ENCODE data around the gene STXBP2. TPM values are rescaled to one million over a fixed set of nuclear protein-coding genes. Genes with fewer than 3 reads are reported as not detected.
A peak's percentile ranks its signal among the peaks of the same experiment; 100 is the strongest.

STXBP2 gene
- 0.20 TPM in 1 of 2 replicates, not detected in the other for total RNA-seq (2014; rRNA removed; shearing (Covaris generic))

- in situ Hi-C loops (cut with HindIII; ENCODE audit: low sequenced_read_pairs), result no loop called here
- no peak for DNase-seq (ENCODE audit: low spot score)
Observed at GRCh38 chr19:7636691-7637373, at the start of gene STXBP2. Gene STXBP2 (plus strand): TSS chr19:7637110. CDS start chr19:7637150, 40 bp downstream.

DNA sequence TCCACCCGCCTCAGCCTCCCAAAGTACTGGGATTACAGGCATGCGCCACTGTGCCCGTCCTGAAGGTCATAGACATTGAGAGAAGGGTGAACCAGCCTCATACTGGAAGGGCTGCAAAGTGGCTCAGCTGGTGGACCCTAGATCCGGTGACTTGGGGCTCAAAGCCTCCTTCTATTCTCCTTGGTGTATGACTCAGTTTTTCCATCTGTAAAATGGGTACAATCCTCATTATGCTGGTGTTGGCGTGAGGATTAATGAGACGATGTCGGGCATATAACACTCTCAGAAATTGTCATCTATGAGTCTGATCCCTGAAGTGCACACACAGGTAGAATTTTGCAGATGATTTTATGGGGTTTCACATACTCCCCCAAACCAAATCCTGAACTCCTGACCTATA, 47.1 kb upstream of the STXBP2 start:
- DNase-seq (ENCODE audit: low spot score), result no peak
- in situ Hi-C loops (cut with HindIII; ENCODE audit: low sequenced_read_pairs), result no loop called here

GRCh38 chr19:7590256-7590655, 46.7 kb upstream of the STXBP2 start:
- DNase-seq (ENCODE audit: low spot score), result no peak
- in situ Hi-C loops (cut with HindIII; ENCODE audit: low sequenced_read_pairs), result no loop called here

DNA sequence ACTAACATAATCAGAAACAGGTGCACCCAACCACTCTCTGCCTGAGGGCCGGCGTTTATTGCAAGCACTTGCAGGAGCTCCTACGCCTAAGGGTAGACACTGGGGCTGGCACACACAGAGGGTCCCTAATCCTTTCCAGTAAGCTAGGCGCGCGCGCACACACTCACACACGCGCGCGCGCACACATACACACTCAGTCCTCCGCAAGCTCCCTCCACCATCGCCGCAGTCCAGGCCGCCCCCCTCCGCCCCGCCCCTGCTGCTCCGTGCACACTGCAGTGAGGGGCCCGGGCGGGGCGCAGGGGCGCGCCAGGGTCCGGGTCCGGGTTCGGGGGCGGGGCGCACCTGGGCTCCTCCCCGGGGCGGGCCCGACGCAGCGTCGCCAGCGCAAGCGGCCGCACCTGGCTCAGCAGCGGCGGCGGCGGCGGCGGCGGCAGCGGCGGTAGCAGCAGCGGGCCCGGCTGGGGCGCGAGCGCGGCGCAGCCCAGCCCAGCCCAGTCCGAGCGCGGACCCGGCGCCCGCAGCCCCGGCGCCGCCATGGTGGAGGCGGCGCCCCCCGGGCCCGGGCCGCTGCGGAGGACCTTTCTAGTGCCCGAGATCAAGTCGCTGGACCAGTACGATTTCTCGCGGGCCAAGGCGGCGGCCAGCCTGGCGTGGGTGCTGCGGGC, 41.3 kb upstream of the STXBP2 start, which contains the start of gene CAMSAP3:
Gene CAMSAP3, plus strand, starts transcription at position 398 of the 668 bp plus-strand sequence. Its CDS starts 140 bp downstream, at position 538.
- DNase-seq (ENCODE audit: low spot score), result peak; percentile 66
- in situ Hi-C loops (cut with HindIII; ENCODE audit: low sequenced_read_pairs), result no loop called here

GRCh38 chr19:7596211-7596937, 40.5 kb upstream of the STXBP2 start:
- in situ Hi-C loops (cut with HindIII; ENCODE audit: low sequenced_read_pairs), result no loop called here

DNA sequence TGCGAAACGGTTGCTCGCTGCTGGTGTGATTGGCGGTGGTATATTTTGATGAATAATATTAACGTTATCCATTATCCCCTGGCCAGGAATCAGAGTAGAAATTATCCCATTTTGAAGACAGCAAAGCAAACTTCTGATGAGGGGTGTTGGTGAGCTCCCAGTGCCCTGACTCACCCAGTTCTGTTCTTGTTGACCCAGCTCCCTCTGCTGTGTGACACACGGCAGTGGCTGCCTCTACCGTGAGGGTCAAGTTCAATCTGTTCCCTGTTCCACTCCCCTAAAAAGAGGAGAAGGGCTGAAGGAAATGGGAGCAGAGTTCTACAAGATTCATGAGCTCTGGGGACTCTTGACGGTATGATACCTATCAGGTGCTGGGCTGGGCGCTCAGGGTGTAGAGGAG, 39.2 kb upstream of the STXBP2 start:
- in situ Hi-C loops (cut with HindIII; ENCODE audit: low sequenced_read_pairs), result no loop called here
- DNase-seq (ENCODE audit: low spot score), result no peak

More at GRCh38 chr19:7596211-7596937, 40.5 kb upstream of the STXBP2 start:
- no peak for DNase-seq (ENCODE audit: low spot score)

- DNase-seq (ENCODE audit: low spot score), result no peak
- in situ Hi-C loops (cut with HindIII; ENCODE audit: low sequenced_read_pairs), result no loop called here
Observed at GRCh38 chr19:7598180-7598579, 38.7 kb upstream of the STXBP2 start.

GRCh38 chr19:7600721-7601120, 36.2 kb upstream of the STXBP2 start:
- in situ Hi-C loops (cut with HindIII; ENCODE audit: low sequenced_read_pairs), result no loop called here
- no peak for DNase-seq (ENCODE audit: low spot score)

DNA sequence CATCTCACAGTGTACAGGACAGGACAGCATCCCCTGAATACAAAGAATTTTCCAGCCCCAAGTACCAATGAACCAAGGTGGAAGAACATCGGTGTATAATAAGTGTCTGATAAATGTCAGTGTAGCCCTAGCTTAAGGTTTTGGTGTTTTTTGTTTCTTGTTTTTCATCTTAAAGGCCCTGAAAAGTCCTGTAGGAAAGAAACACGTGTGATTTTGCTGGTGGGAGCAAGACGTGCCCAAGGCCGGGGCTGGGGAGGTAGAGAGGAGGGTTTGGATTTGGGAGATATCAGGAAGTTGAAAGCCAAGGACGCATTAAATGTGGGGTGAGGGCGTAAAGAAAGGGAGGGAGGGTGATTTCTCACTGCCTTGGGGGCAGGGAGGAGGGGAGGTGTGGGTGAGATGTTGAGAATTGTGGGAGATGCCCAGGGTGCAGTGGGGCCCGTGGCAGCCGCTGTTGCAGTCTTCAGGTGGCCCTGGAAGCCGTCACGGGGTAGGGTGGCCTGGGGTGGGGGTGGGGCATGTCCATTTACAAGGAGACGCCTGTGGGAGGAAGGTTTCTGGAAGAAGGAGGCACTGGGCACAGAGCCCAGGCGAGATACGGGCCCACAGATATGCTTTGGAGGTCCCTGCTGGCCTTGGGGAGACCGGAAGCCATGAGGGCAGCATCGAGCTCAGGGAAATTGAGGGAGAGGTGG, 34.5 kb upstream of the STXBP2 start:
- in situ Hi-C loops (cut with HindIII; ENCODE audit: low sequenced_read_pairs), result no loop called here

GRCh38 chr19:7602935-7603497, 33.9 kb upstream of the STXBP2 start:
- in situ Hi-C loops (cut with HindIII; ENCODE audit: low sequenced_read_pairs), result no loop called here
- DNase-seq (ENCODE audit: low spot score), result peak; percentile 20

More for the DNA sequence above, 34.5 kb upstream of the STXBP2 start:
- no peak for DNase-seq (ENCODE audit: low spot score)

- DNase-seq (ENCODE audit: low spot score), result no peak
- in situ Hi-C loops (cut with HindIII; ENCODE audit: low sequenced_read_pairs), result no loop called here
Observed at GRCh38 chr19:7603919-7604318, 33.0 kb upstream of the STXBP2 start.

GRCh38 chr19:7605490-7606222, 31.3 kb upstream of the STXBP2 start:
- in situ Hi-C loops (cut with HindIII; ENCODE audit: low sequenced_read_pairs), result no loop called here
- peak; percentile 19 for DNase-seq (ENCODE audit: low spot score)

DNA sequence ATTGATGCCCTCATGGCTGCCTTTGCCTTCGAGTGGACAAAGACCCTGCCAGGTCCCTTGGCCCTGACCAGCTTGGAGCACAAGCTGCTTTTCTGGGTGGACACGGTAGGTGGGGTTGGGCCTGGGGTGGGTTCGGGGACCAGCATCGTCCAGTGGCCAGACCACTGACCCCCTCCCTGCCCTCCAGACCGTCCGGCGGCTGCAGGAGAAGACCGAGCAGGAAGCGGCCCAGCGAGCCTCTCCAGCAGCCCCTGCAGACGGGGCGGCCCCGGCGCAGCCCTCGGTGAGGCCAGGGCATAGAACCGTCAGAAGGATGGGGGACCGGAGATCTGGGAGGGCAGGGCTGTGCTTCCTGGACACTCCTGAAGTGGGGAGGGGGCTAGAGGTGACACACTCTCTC, 30.6 kb upstream of the STXBP2 start:
- DNase-seq (ENCODE audit: low spot score), result no peak
- in situ Hi-C loops (cut with HindIII; ENCODE audit: low sequenced_read_pairs), result no loop called here

DNA sequence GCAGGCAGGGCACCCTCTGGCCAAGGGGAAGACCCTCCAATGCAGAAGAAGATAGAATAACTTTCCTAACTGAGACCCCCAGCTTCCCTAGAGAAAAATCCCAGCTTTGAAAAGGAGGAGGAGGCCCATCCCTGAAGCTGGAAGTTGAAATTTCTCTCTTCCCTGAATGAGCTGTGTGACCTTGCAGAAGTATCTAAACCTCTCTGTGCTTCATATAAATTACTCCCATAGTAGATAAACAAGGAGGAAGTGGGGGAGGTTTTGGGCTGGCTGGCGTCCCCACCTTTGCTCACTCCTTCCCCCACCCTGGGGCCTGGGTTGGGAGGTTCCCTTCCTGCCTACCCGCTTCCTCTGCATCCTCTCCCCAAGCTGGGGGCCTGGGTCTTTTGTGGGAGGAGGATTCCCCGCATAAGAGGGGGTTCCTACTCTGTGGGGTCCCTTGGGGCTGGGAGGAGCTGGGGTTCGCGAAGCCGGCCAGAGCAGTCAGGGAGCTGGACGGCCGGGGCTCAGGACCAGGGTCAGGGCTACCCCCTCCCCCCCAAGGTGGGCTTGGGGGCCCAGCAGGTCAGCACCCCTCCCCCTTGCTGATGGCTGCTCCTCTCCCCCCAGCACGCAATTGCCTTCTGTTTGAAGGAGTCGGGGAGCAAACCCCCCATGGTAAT, 29.6 kb upstream of the STXBP2 start:
- in situ Hi-C loops (cut with HindIII; ENCODE audit: low sequenced_read_pairs), result no loop called here
- no peak for DNase-seq (ENCODE audit: low spot score)

DNA sequence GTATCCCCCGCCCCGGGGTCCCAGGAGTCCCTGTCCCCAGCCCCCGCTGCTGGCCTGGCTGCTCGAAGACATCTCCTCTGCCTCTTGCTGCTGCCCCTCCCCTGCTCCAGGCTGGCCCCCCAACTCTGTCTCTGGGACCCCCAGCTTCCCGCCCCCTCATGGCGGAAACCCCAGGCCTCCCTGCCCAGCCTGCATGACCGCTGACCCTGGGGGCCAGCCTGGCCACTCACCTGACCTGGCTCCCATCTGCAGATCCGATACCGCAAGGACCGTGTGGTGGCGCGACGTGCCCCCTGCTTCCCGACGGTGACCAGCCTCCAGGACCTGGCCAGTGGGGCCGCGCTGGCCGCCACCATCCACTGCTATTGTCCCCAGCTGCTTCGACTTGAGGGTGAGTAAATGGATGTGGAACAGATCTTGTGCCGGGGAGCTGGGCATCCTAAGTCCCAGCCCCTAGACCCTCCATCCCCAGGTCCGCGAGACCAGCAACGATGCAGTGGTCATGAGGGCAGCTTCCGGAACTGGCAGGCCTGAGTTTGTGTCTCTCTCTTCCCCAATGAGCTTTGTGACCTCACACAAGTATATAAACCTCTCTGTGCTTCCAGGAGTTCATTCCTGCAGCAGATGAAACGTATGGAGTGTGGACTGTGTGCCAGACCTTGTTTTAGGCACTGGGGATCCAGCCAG, 28.9 kb upstream of the STXBP2 start:
- in situ Hi-C loops (cut with HindIII; ENCODE audit: low sequenced_read_pairs), result no loop called here
- DNase-seq (ENCODE audit: low spot score), result no peak

DNA sequence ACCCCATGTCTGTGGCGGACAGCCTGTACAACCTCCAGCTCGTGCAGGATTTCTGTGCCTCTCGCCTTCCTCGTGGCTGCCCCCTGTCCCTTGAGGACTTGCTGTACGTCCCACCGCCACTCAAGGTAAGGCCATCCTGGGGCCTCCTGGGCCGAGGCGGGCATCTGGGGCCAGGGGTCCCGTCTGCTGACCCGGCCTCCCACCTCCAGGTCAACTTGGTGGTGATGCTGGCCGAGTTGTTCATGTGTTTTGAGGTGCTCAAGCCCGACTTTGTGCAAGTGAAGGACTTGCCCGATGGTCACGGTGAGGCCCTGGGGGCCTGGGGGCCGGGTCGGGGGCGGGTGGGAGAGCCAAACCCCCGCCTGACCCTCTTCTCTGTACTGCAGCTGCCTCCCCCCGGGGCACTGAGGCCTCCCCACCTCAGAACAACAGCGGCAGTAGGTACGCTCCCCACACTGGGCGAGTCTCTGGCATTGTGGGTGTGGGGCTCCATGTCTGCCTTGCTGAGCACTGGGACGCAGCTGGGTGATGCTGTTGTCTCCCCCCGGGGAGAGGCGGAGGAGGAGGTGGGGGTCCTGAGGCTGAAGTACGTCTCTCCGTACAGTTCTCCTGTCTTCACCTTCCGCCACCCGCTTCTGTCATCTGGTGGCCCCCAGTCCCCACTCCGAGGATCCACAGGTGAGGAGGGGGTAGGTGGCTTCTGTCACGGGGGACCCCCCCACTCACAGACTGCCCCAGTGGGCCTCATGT, 26.2 kb upstream of the STXBP2 start:
- DNase-seq (ENCODE audit: low spot score), result no peak
- in situ Hi-C loops (cut with HindIII; ENCODE audit: low sequenced_read_pairs), result no loop called here

Data from G401 (cell line).